Measurements from ENCODE around the gene RPA1. TPM values are rescaled to one million over a fixed set of nuclear protein-coding genes. Genes with fewer than 3 reads are reported as not detected.

RPA1 gene
- total RNA-seq, 4 donors from 2014 or later = 24.0 to 37.2 (median 26.4) TPM

GRCh38 chr17:1942666-1943435 is 113.0 kb downstream of the RPA1 start:
- Histone ChIP-seq H3K36me3 (no peaks in the 10 kb centered on the region), H3K27me3 (no peaks in the 10 kb centered on the region), H3K9me3 (no peaks in the 10 kb centered on the region), H3K4me1 (no peaks in the 10 kb centered on the region), H3K4me3 (replicated peaks in 1 of 3) (no peak overlapping the region), H3K27ac (no peak overlapping the region)
- 79 to 100% methylated on average over 1 to 7 of the region's 21 CpGs for WGBS, 2 donors
- DNase-seq = no peak
- TF ChIP-seq CTCF (IDR thresholded peaks at IDR 0.05) (no peak), POLR2A (IDR thresholded peaks at IDR 0.05) (no peak)
- intact Hi-C loops (cut with DNase I) = no loop called here

GRCh38 chr17:1943436-1943831 is 113.6 kb downstream of the RPA1 start:
- Histone ChIP-seq H3K27me3 (no peaks in the 10 kb centered on the region), H3K9me3 (no peaks in the 10 kb centered on the region), H3K36me3 (no peaks in the 10 kb centered on the region), H3K27ac (no peak overlapping the region), H3K4me3 (replicated peaks in 1 of 3) (no peak overlapping the region), H3K4me1 (no peaks in the 10 kb centered on the region)
- DNase-seq = no peak
- intact Hi-C loops (cut with DNase I) = no loop called here
- TF ChIP-seq POLR2A (IDR thresholded peaks at IDR 0.05) = no peak
- no peak for TF ChIP-seq CTCF (IDR thresholded peaks at IDR 0.05)
- WGBS, 2 donors = 83 to 93% methylated on average over 10 of the region's 11 CpGs

- Histone ChIP-seq H3K4me1 (no peaks in the 10 kb centered on the region), H3K27ac (no peak overlapping the region), H3K4me3 (replicated peaks in 1 of 3) (no peak overlapping the region), H3K36me3 (no peaks in the 10 kb centered on the region), H3K27me3 (no peaks in the 10 kb centered on the region), H3K9me3 (no peaks in the 10 kb centered on the region)
- intact Hi-C loops (cut with DNase I) = no loop called here
- DNase-seq = no peak
- TF ChIP-seq POLR2A (IDR thresholded peaks at IDR 0.05) (no peak), CTCF (IDR thresholded peaks at IDR 0.05) (no peak)
- 89 to 90% methylated on average over 12 of the region's 12 CpGs for WGBS, 2 donors
Observed at GRCh38 chr17:1945621-1946020, 115.8 kb downstream of the RPA1 start.

GRCh38 chr17:1946021-1946932 is 116.5 kb downstream of the RPA1 start:
- WGBS, 2 donors = 72 to 89% methylated on average over 18 to 19 of the region's 20 CpGs
- intact Hi-C loops (cut with DNase I) = no loop called here

More at GRCh38 chr17:1946021-1946932, 116.5 kb downstream of the RPA1 start:
- Histone ChIP-seq H3K9me3 (no peaks in the 10 kb centered on the region), H3K36me3 (no peaks in the 10 kb centered on the region), H3K4me1 (no peaks in the 10 kb centered on the region), H3K4me3 (replicated peaks in 1 of 3) (no peak overlapping the region), H3K27ac (no peak overlapping the region), H3K27me3 (no peaks in the 10 kb centered on the region)
- DNase-seq = no peak
- TF ChIP-seq CTCF (IDR thresholded peaks at IDR 0.05) = no peak
- TF ChIP-seq POLR2A (IDR thresholded peaks at IDR 0.05) = no peak
